H1 (cell line): Measurements from ENCODE around the gene AGRN. TPM values are rescaled to one million over a fixed set of nuclear protein-coding genes. Genes with fewer than 3 reads are reported as not detected.

Experiments used
- CTCF ChIA-PET: fragments of 300-600 bp; sonication (Branson Sonifier 250); formaldehyde crosslinking; loops from one replicate; lab custom pipeline; 2021; ENCODE audit not compliant: partially characterized antibody; lab: Charles Lee
- POLR2A ChIA-PET: fragments of 300-600 bp; sonication (Branson Sonifier 250); formaldehyde crosslinking; loops from one replicate; lab custom pipeline; 2021; ENCODE audit warnings: inconsistent platforms; ENCODE audit not compliant: partially characterized antibody; lab: Charles Lee
- DNase-seq, 2 experiments: peaks; one replicate each; pipeline versions ENCODE4 v3.0.0 to v3.0.0-alpha.2; 2010 to 2022; ENCODE audit warnings: low spot score in 2 of 2, low read depth in 1 of 2, mixed read lengths in 1 of 2
- FAIRE-seq: peaks from 2 replicates; lab custom pipeline; 2011; peaks lifted over from hg19 to GRCh38; lab: Jason Lieb, UNC
- H2AFZ ChIP-seq: 2 replicates; pipeline ENCODE4 v1.8.1; 2012; ENCODE audit warnings: low read length, inconsistent platforms
- H2AK5ac ChIP-seq: 2 replicates; pipeline ENCODE4 v1.6.1; 2013; ENCODE audit warnings: low read depth, low read length
- H2BK120ac ChIP-seq: replicated peaks from 2 replicates; pipeline ENCODE3; 2013; ENCODE audit warnings: low read depth, low read length, inconsistent platforms
- H2BK12ac ChIP-seq: 2 replicates; pipeline ENCODE4 v1.6.1; 2013; ENCODE audit warnings: low read depth, low read length
- H2BK15ac ChIP-seq: 2 replicates; pipeline ENCODE4 v1.6.1; 2013; ENCODE audit warnings: low read length
- H2BK20ac ChIP-seq: 2 replicates; pipeline ENCODE4 v1.6.1; 2013; ENCODE audit warnings: low read length
- H2BK5ac ChIP-seq: 2 replicates; pipeline ENCODE4 v1.6.1; 2013; ENCODE audit warnings: low read depth, low read length
- H3K14ac ChIP-seq: 2 replicates; pipeline ENCODE4 v1.6.1; 2013; ENCODE audit warnings: inconsistent platforms; ENCODE audit not compliant: insufficient read length
- H3K18ac ChIP-seq: 2 replicates; pipeline ENCODE4 v1.6.1; 2013; ENCODE audit warnings: low read length; ENCODE audit errors: extremely low read depth
- H3K23ac ChIP-seq: 2 replicates; pipeline ENCODE4 v1.6.1; 2013; ENCODE audit warnings: inconsistent platforms; ENCODE audit not compliant: insufficient read length
- H3K23me2 ChIP-seq: 2 replicates; pipeline ENCODE4 v1.6.1; 2013; ENCODE audit warnings: low read depth, low read length
- H3K27ac ChIP-seq: 2 replicates; pipeline ENCODE4 v1.6.1; 2011; ENCODE audit warnings: low read depth, low read length, inconsistent platforms
- H3K27me3 ChIP-seq, 4 experiments: replicated peaks in 1 of 4; 1 replicate in 1 of 4; 2 replicates in 3 of 4; pipeline versions ENCODE4 v1.6.1 to v1.8.1; 2011 to 2013; ENCODE audit warnings: low read length in 3 of 4, mild to moderate bottlenecking in 3 of 4, inconsistent platforms in 2 of 4, mixed read lengths in 2 of 4, moderate library complexity in 1 of 4; ENCODE audit not compliant: control insufficient read depth in 3 of 4, insufficient read depth in 3 of 4; ENCODE audit errors: extremely low read depth in 1 of 4
- H3K36me3 ChIP-seq, 4 experiments: 2 replicates each; pipeline versions ENCODE4 v1.6.1 to v1.8.1; 2011 to 2013; ENCODE audit warnings: mild to moderate bottlenecking in 4 of 4, low read length in 3 of 4, moderate library complexity in 2 of 4, control low read depth in 1 of 4, inconsistent platforms in 1 of 4; ENCODE audit not compliant: insufficient read depth in 4 of 4, control insufficient read depth in 2 of 4
- H3K4ac ChIP-seq: replicated peaks from 2 replicates; pipeline ENCODE3; 2013; ENCODE audit warnings: low read length, low read depth, mixed read lengths, inconsistent platforms; ENCODE audit not compliant: insufficient read length
- H3K4me1 ChIP-seq, 4 experiments: replicated peaks in 1 of 4; 1 replicate in 1 of 4; 2 replicates in 3 of 4; pipeline versions ENCODE4 v1.6.1 to v1.8.1; 2011 to 2013; ENCODE audit warnings: low read length in 3 of 4, inconsistent platforms in 2 of 4, mixed read lengths in 1 of 4; ENCODE audit not compliant: insufficient read depth in 4 of 4, control insufficient read depth in 3 of 4
- H3K4me2 ChIP-seq, 2 experiments: 2 replicates each; pipeline versions ENCODE4 v1.6.1 to v1.8.1; 2011 to 2013; ENCODE audit warnings: low read depth in 2 of 2, low read length in 2 of 2, control low read depth in 1 of 2, inconsistent platforms in 1 of 2, mild to moderate bottlenecking in 1 of 2; ENCODE audit not compliant: insufficient read depth in 1 of 2
- H3K4me3 ChIP-seq, 4 experiments: fragments of 200-600, 300-600 bp in 1 of 4; sonication (generic), shearing (Covaris generic), sonication (Bioruptor Twin) in 1 of 4; 2 replicates each; pipeline versions ENCODE4 v1.5.1 to v1.8.1; 2011 to 2016; ENCODE audit warnings: low read length in 4 of 4, low read depth in 3 of 4, control low read depth in 2 of 4, inconsistent platforms in 2 of 4, mild to moderate bottlenecking in 2 of 4, mixed read lengths in 1 of 4, moderate library complexity in 1 of 4; ENCODE audit not compliant: insufficient read depth in 2 of 4; ENCODE audit errors: extremely low read depth in 1 of 4
- H3K56ac ChIP-seq: replicated peaks from 2 replicates; pipeline ENCODE3; 2013; ENCODE audit warnings: low read depth, mild to moderate bottlenecking, mixed read lengths, low read length, inconsistent platforms; ENCODE audit not compliant: insufficient read length
- H3K79me1 ChIP-seq: 2 replicates; pipeline ENCODE4 v1.6.1; 2013; ENCODE audit warnings: low read depth, low read length, control low read depth
- H3K79me2 ChIP-seq, 2 experiments: 2 replicates each; pipeline versions ENCODE4 v1.6.1 to v1.8.1; 2012 to 2013; ENCODE audit warnings: low read length in 2 of 2, mild to moderate bottlenecking in 2 of 2, inconsistent platforms in 1 of 2; ENCODE audit not compliant: insufficient read depth in 2 of 2, control insufficient read depth in 1 of 2
- H3K9ac ChIP-seq, 4 experiments: replicated peaks in 1 of 4; 1 replicate in 1 of 4; 2 replicates in 3 of 4; pipeline versions ENCODE4 v1.6.1 to v1.8.1; 2011 to 2013; ENCODE audit warnings: low read depth in 3 of 4, low read length in 3 of 4, control low read depth in 2 of 4, mild to moderate bottlenecking in 2 of 4, moderate library complexity in 2 of 4, inconsistent platforms in 1 of 4; ENCODE audit errors: extremely low read depth in 1 of 4
- H3K9me3 ChIP-seq, 2 experiments: 2 replicates each; pipeline versions ENCODE4 v1.6.1 to v1.8.1; 2012 to 2013; ENCODE audit warnings: mild to moderate bottlenecking in 2 of 2, moderate library complexity in 2 of 2, control low read depth in 1 of 2, inconsistent platforms in 1 of 2, low read depth in 1 of 2, low read length in 1 of 2, mixed read lengths in 1 of 2; ENCODE audit not compliant: insufficient read depth in 2 of 2
- H4K20me1 ChIP-seq, 2 experiments: replicated peaks in 1 of 2; 2 replicates each; pipeline versions ENCODE3 to v1.8.1; 2011 to 2013; ENCODE audit warnings: inconsistent platforms in 2 of 2, low read length in 2 of 2, mild to moderate bottlenecking in 1 of 2; ENCODE audit not compliant: insufficient read depth in 2 of 2, control insufficient read depth in 1 of 2
- H4K5ac ChIP-seq: 2 replicates; pipeline ENCODE4 v1.6.1; 2013; ENCODE audit warnings: low read length, low read depth, mixed read lengths, inconsistent platforms; ENCODE audit not compliant: insufficient read length
- H4K8ac ChIP-seq: 2 replicates; pipeline ENCODE4 v1.8.0; 2013; ENCODE audit warnings: mild to moderate bottlenecking, moderate library complexity, low read length, inconsistent platforms; ENCODE audit not compliant: insufficient read depth; ENCODE audit errors: extremely low read depth
- H4K91ac ChIP-seq: replicated peaks from 2 replicates; pipeline ENCODE3; 2013; ENCODE audit warnings: low read length, mixed read lengths, inconsistent platforms; ENCODE audit not compliant: insufficient read length
- BACH1 ChIP-seq: IDR thresholded peaks from 2 replicates; pipeline ENCODE4 v1.6.1; 2012; ENCODE audit warnings: low read length, improper control_type of control experiment
- CEBPB ChIP-seq: IDR thresholded peaks from 2 replicates; pipeline ENCODE4 v1.6.1; 2012; ENCODE audit warnings: low read depth, low read length
- EZH2 ChIP-seq: fragments of 200-600 bp; sonication (generic); IDR thresholded peaks from 2 replicates; pipeline ENCODE4 v1.7.1; 2012; ENCODE audit warnings: low read depth, mild to moderate bottlenecking, moderate library complexity, low read length, inconsistent platforms; ENCODE audit not compliant: severe bottlenecking
- GABPA ChIP-seq: IDR thresholded peaks from 2 replicates; pipeline ENCODE4 v1.6.1; 2011; ENCODE audit warnings: mild to moderate bottlenecking, low read length, moderate library complexity, borderline replicate concordance; ENCODE audit not compliant: insufficient read depth
- POLR2A ChIP-seq, 2 experiments: IDR thresholded peaks; 1 replicate in 1 of 2; 2 replicates in 1 of 2; pipeline ENCODE4 v1.6.1; 2011; ENCODE audit warnings: low read depth in 2 of 2, low read length in 2 of 2, mild to moderate bottlenecking in 2 of 2; ENCODE audit errors: control extremely low read depth in 1 of 2
- POU5F1 ChIP-seq: IDR thresholded peaks from 2 replicates; pipeline ENCODE4 v1.6.1; 2011; ENCODE audit warnings: low read depth, mild to moderate bottlenecking, low read length, moderate library complexity
- SP4 ChIP-seq: IDR thresholded peaks from 2 replicates; pipeline ENCODE4 v1.6.1; 2012; ENCODE audit warnings: low read length, inconsistent platforms
- TEAD4 ChIP-seq: IDR thresholded peaks from 2 replicates; pipeline ENCODE4 v1.6.1; 2012; ENCODE audit warnings: low read depth, low read length, inconsistent platforms, mixed read lengths
- YY1 ChIP-seq: IDR thresholded peaks from 2 replicates; pipeline ENCODE4 v1.6.1; 2011; ENCODE audit warnings: low read depth, mild to moderate bottlenecking, low read length
- WGBS, 2 experiments: shearing (Covaris generic) in 1 of 2; methylation state at CpG; one replicate each; pipeline versions ENCODE4 v1.1.6 to v1.1.7; 2013 to 2015; ENCODE audit warnings: low lambda C conversion rate in 2 of 2, mixed read lengths in 2 of 2, inconsistent platforms in 1 of 2, low coverage in 1 of 2, missing lambda C conversion rate in 1 of 2; ENCODE audit not compliant: insufficient replicate concordance in 2 of 2, insufficient coverage in 1 of 2, insufficient read length in 1 of 2; ENCODE audit errors: extremely low coverage in 1 of 2, missing lambda C conversion rate in 1 of 2; 5-methylcytosine and 5-hydroxymethylcytosine counted together
- polyA plus RNA-seq, 7 experiments: library from polyadenylated mRNA; depleted of rRNA in 3 of 7; stranded (reverse) in 5 of 7; unstranded in 2 of 7; fragments of >200 nt in 5 of 7; fragments of 200-250 nt in 2 of 7; gene quantifications; 1 replicate in 5 of 7; 2 replicates in 1 of 7; 4 replicates in 1 of 7; pipeline versions ENCODE4 v1.2.1 to v1.2.3, GENCODE V29; 2011 to 2013; ENCODE audit warnings: missing spikeins in 2 of 7, mixed read lengths in 2 of 7
- total RNA-seq: library from RNA; stranded (reverse); fragmentation: NEBNext Ultra II Directional; extraction: Animal tissue kit (Norgen Biotek cat#: 25700); gene quantifications from 2 replicates; pipeline ENCODE4 v1.2.1, GENCODE V29; 2021
- TF ChIP-seq, protein P1 (sequence below): IDR thresholded peaks from 2 replicates; pipeline ENCODE4 v1.6.1; 2012; ENCODE audit warnings: low read length, inconsistent platforms

AGRN gene
- total and polyA plus RNA-seq, 2 of the 8 experiments (the other 6 are each of a cell fraction or from before 2014, with no cell fraction given), result 52.3 to 155 TPM

DNA sequence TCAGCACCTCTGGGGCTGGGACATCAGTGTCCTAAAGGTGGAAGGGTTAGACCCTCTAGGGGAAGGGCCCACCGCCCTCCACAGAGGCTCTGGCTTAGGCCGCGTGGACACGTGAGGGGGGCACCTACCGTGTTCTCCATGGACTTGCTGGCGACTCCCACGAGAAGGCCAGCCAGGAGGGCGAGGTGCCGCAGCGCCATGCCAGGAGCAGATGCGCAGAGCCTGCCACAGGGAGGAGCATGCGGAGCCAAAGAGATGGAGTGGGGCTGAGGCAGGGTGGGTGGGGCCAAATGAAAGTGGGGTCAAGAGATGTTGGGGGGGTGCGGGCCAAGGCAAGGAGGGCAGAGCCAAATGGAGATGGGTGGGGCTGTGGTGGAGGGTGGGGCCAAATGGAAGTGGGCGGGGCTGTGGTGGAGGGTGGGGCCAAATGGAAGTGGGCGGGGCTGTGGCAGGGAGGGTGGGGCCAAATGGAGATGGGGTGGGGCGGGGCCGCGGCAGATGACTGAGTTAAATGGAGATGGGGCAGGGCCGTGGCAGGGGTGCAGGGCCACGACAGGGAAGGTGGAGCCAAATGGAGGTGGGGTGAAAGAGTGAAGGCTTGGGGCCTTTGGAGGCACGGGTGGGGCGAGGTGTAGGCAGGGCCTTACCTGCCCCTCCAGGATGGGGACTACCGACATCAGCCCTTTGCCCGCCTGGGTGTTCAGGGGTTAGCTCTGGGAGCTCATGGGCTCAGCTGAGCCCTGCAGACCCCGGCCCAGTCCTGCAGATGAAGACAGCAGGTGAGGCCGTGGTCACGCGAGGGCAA, 71.6 kb downstream of the AGRN start:
- Histone ChIP-seq H3K4me2 (no peak overlapping the region), H3K36me3 (no peaks in the 10 kb centered on the region), H3K23ac (no peak overlapping the region), H4K91ac (no peak overlapping the region), H3K79me2 (no peaks in the 10 kb centered on the region), H2BK15ac (no peak overlapping the region), H3K27ac (no peak overlapping the region), H3K4ac (no peak overlapping the region), H3K79me1 (no peaks in the 10 kb centered on the region), H2BK5ac (no peak overlapping the region), H3K4me3 (no peak overlapping the region), H4K5ac (no peak overlapping the region), H3K56ac (no peak overlapping the region), H3K27me3 (peaks cover 0 to 2% (median 0%) of the 10 kb centered on the region in 4 experiments; a peak in 1 of 7 replicates), H3K4me1 (no peaks in the 10 kb centered on the region), H2BK12ac (no peak overlapping the region), H3K9ac (no peak overlapping the region), H2BK120ac (no peak overlapping the region), H2AK5ac (no peak overlapping the region), H2BK20ac (no peak overlapping the region), H3K14ac (no peak overlapping the region), H3K18ac (no peak overlapping the region), H3K9me3 (peaks cover 6 to 20% of the 10 kb centered on the region in 2 experiments; a peak in 3 of 4 replicates), H4K8ac (peak overlapping the region; percentile 89), H2AFZ (no peak overlapping the region), H4K20me1 (peaks cover 0 to 2% of the 10 kb centered on the region in 2 experiments), H3K23me2 (no peaks in the 10 kb centered on the region)
- TF ChIP-seq EZH2, result no peak
- TF ChIP-seq YY1, result no peak
- no peak for TF ChIP-seq SP4
- no peak for TF ChIP-seq GABPA
- TF ChIP-seq BACH1, result no peak
- TF ChIP-seq, protein P1, sequence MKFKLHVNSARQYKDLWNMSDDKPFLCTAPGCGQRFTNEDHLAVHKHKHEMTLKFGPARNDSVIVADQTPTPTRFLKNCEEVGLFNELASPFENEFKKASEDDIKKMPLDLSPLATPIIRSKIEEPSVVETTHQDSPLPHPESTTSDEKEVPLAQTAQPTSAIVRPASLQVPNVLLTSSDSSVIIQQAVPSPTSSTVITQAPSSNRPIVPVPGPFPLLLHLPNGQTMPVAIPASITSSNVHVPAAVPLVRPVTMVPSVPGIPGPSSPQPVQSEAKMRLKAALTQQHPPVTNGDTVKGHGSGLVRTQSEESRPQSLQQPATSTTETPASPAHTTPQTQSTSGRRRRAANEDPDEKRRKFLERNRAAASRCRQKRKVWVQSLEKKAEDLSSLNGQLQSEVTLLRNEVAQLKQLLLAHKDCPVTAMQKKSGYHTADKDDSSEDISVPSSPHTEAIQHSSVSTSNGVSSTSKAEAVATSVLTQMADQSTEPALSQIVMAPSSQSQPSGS, result no peak
- TF ChIP-seq TEAD4, result no peak
- TF ChIP-seq POLR2A (IDR thresholded peaks at IDR 0.05; ENCODE audit: control extremely low read depth in 1 of 2, low read depth in 2 of 2, low read length in 2 of 2), result no peak
- no peak for TF ChIP-seq POU5F1
- no peak for TF ChIP-seq CEBPB
- DNase-seq, result peak in 1 of 2 experiments; percentile 51
- CTCF ChIA-PET, result no interaction called here
- POLR2A ChIA-PET, result interaction anchor here (1.1 to 1.6 kb wide), 3 partner anchors 10 to 12 kb away, joined by 3 to 6 read pairs (median 6); no protein-coding TSS in a partner anchor
- 91% methylated on average over 20 of the region's 28 CpGs; no CpG with 5 or more reads in 1 of the 2 experiments for WGBS, 2 experiments
- FAIRE-seq, result no peak
